NCI-H460 (cell line): ENCODE results near the gene EPSTI1. TPM values are rescaled to one million over a fixed set of nuclear protein-coding genes. Genes with fewer than 3 reads are reported as not detected.

Experiments used
- DNase-seq: peaks from one replicate; pipeline ENCODE4 v3.0.0-alpha.2; 2016; ENCODE audit warnings: low read depth; ENCODE audit errors: extremely low read depth
- total RNA-seq: library from RNA; depleted of rRNA; stranded (reverse); fragments of >200 nt; shearing (Covaris generic); gene quantifications from 2 replicates; pipeline ENCODE4 v1.2.3, GENCODE V29; 2014

The EPSTI1 gene
- total RNA-seq, 1 experiment from 2014 or later: 6.0 TPM

DNA sequence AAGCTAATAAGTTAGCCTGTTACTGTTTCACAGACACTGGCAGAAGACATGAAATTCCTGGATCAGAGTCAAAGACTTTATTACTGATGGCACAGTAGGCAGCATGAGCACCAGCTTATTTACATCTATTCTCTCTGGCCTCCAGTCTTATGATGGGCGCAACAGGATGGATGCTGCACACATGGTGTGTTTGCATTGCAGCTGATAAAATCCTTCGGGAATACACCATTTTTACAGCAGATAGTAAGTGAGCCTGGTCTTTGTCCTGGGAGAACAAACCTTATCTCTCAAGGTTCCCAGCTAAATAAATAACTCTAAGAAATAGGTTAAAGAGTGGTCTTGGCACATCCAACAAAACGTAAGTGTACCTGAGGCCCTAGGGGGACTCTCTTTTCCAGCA, 16.0 kb downstream of the EPSTI1 start:
- no peak for DNase-seq

DNA sequence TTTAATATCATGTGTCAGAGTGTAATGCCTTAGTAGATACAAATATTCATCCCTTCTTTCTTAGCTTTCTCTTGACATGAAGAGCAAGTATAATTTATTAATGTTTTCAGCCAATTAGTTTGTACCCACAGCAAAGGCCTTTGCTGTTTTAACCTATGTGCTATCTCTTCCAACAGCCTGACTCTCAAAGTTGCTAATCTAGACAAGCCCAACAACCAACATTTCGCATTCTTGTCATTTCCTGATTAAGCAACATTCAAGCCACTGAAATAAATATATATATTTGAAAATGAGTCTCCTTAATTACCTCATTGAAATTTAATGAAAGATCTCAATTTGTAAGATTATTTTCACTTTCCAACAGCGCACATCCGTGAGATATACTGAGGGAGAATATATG, 18.5 kb downstream of the EPSTI1 start:
- no peak for DNase-seq

DNA sequence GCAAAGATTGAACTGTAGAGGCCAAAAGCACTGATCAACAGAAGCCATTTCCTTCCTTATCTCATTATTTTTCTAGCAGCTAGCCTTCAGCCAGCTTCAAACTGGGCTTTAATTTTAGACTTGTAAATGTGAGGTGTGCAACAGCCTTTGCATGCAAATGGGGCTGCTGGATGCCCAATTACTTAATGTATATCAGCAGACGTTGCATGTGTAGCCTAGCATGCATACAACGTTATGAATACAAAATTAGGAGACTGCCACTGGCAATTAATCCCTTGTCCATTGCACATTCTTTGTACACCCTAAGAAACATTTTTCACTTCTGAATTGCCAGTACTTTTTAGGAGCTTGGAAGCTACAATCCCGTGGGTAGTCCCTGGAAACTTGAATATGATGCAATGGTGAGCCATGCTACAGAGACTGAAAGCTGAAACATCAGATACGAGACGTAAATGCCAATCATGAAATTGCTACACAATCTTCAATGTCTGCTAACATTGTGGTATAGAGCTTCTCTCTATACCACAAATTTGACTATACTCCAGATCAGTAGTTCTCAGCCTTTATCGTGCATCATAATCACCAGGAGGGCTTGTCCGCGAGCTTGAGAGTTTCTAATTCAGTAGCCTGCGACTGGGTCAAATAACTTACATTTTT, 20.2 kb downstream of the EPSTI1 start:
- DNase-seq: no peak

DNA sequence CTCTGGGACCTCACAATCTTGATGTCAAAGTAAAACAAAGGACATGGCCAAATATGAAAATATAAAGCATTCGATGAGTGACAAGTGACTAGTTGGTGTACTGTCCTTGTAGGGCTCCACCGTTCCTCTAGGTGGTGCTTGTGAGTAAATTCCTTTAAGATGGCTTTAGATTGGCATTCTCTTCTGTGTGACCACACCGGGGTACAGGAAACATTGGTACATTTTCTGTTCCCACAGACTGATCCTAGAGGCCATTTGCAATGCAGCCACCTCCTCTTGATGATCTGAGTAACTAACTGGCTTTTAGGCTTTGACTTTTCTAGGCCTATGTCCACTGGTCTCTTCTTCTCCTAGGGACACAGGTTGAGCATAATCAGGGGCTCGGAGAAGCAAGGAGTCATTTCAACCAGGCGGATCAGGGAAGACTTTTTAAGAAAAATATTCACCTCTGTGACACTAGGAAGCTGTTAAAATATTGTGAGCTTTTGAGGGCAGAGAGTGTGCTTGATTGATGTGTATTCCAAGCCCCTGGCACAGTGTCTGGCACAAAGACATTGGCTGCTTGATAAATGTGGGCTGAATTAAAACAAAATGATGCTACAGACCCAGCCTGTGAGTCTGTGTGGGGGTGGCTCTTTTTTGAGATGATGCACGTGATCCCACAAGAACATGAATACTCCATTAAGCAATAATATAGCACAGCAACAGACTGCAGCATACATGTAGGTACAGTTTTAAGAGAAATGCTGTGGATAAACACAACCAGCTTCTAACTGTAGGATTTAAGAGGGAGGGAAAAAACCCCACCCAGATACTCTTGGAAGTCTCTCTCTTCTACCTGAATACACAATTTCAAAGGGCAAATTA, 21.0 kb downstream of the EPSTI1 start:
- peak; percentile 40 for DNase-seq

DNA sequence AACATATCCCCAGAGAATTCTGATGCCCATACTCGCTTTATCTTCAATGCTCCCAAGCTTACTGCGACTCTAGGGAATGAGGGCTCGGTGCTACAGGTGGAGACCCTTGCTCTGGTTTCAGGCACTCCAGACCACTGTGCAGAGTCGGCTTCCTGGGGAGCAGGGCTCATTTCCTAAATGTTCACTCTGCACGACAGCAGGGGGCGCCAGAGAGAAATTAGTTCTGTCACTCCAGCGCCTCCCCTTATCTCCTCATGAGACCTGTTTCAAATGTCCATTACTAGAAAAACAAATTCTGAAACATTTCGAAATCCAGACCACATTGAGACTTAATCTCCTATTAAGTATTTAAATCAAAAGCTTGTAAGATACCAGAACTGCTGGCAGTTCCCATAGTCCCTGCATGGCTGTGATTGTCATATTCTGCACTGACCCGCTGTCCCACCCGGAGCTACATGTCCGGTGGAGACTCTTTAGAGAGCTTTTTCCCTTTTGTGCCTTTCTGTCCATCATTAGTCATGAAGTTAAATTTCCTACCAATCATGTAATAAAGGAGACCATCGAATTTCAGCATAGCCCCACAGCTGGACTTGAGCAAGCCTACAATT, 22.4 kb downstream of the EPSTI1 start:
- DNase-seq: peak; percentile 63

DNA sequence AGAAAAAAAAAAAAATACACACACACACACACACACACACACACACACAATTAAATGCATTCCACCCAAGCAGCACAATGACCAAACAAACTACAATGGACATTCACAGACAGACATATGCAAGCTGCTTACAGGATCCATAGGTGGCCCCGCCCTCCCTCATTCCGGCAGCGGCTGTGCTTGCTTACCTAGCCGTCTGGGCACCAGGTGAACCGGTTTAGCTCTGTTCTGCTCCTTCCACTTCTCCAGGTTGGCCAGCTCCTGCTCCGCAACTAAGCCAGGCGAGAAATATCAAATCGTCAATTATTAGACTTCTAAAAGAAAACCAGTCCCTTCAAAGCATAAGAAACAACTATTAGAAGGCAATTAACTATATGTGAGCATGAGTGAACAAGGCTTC, 23.1 kb downstream of the EPSTI1 start:
- DNase-seq: no peak

DNA sequence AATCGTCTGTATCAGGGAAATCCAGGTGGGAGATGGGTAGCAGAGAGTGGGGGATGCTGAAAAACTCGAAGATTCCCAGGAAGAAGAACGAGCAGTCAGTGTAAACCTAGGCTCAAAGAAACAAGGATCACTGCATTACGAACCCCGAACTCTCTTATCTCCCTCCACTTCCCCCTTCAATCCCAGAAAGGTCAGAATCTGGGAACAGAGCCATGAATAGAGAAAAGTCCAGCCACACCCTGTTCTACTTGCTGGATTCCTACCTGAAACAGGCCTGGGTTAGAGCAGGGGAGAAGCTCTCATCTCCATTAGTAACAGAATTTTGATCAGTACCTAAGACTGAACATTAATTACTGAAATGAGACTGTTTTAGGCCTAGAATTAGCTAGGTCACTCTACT, 24.4 kb downstream of the EPSTI1 start:
- DNase-seq: no peak

DNA sequence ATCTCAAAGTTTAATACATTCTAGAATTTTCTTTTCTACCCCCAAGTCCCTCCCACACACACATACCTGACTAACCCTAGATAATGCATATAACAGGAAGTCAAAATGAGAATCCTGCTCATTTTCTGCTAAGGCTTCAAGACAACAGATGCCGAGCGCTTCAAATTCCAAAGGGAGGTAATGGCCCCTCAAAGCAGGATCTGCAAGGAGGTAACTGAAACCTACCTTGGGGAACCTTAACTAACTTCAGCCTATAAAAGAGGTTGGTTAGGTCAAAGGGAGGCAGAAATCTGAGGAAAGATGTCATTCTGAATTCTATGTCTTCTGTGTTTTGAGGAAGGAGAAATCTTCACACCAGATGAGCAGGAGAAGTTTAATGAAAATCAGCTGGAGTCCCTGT, 26.8 kb downstream of the EPSTI1 start:
- no peak for DNase-seq

DNA sequence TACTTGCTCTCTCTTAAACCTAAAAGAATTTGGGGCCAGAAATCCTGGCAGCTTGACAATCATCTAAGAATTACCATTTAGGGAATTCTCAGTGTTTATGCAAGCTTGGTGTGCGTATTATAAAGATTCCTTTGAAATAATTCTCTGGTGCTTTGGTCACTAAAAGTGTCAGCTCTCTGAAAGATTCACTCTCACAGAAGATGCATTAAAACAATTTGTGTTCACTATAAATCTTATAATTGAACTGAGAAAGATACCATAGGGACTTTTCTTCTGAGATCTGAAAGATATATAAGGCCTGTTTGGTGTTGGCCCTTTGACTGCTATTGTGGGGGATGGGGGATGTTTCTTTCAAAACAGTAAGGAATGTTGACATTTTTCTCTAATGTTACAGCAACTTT, 27.3 kb downstream of the EPSTI1 start:
- no peak for DNase-seq

DNA sequence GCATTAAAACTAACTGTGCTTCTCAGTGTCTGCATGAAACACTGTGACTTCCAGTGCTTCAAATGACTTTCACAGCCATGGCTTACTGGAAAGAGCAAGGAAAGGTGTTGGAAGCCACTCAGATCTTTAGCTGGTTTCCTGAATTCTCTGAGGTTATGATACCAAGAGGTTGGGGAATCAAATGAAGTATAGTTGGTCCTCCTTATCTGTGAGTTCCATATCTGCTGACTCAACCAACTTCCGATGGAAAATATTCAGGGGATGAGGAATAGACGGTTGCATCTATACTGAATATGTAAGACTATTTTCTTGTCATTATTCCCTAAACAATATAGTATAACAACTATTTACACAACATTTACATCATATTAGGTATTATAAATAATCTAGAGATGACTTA, 32.4 kb downstream of the EPSTI1 start:
- no peak for DNase-seq

DNA sequence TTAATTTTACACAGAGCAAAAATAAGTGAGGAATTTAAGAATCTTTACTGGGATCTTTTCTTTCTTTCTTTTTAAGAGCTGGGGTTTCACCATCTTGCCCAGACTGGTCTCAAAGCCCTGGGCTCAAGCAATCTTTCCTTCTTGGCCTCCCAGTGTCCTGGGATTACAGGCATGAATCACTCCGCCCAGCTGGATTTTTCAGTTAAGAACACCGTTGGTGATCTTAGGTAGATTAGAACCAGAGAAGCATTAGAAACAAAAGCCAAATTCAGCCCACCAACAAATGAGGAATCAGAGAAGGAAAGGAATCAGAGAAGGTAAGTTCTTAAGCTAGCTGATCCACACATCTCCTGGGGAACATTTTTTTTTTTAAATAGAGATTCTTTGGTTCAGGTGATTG, 34.2 kb downstream of the EPSTI1 start:
- DNase-seq: no peak

DNA sequence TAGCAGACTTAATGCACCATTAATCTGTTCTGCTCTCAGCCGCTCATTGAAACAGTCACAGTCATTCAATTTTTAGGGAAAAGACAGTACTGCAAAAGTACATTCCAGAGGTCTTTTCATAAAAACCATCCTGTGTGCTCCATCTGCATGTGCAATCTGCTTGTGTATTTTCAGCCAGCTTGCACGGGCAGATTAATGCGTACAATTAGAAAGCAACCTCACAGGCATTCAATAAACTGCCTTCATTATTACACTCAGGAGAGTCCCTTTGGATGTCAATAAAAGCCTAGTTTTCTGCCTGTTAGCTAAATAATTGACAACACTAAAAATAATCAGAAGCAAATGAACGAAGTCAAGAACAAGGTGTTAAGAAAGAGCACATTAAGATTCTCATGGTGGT, 41.9 kb downstream of the EPSTI1 start:
- DNase-seq: no peak

DNA sequence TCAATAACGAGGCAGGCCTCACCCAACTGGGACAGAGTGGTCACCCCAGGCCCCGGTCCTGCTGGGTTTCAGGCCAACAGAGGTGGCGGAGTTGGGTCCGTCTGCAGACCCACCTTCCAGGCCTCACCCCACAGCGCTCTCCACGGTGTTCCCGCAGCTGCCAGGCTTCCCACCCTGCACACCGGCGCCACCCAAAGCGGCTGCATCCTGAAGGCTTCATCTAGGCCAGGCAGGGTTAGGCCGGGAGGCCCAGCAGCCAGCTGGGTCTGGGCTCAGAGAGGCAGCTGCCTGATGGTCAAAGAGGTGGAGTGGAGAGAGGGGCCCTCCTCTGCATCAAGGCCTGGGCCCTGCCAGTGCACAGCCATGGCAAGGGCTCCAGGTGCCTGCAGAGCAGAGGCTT, 44.1 kb downstream of the EPSTI1 start:
- no peak for DNase-seq

DNA sequence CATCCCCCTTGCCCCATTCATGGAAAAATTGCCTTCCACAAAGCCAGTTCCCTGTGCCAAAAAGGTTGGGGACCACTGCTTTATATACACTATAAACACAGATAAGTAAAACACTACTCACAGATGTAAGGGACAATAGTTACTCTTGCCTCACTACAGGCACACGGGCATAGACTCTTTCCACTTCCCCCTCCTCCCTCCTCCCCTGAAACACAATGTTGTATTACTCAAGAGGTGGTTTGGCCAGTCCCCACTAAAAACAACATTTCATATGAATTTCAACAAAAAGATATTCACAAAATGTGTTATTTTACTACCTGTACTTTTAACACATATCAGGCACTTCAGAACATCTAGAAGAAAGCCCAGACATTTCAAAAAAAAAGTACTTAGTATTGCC, 45.1 kb downstream of the EPSTI1 start:
- DNase-seq: no peak

DNA sequence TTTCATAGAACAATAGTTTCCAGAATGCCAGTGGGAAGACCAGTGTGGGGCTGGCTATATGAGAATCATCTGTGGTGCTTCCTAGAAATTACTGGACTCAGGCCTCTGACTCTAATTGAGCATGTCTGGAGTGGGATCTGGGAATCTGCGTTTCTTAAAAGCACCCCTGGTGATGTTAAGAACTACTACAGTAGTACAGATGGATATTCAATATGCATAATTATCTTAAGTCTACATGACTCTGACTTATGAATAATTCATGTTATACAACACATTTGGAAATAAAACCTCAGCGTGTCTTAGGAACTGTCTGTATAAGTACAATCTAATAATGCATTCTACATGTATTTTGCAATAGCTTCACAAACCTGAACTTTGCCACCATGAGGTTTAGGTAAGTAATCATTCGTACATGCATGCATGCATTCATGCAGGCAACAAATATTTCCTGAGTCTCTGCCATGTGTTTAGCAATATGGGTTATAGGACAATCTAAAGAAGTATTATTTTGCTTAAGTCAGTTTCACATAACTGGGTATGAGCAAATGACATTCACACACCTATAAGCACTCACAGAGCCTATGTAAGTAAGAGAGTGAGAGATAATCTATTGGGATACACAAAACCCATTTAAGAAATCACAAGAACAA, 62.0 kb downstream of the EPSTI1 start:
- DNase-seq: no peak

DNA sequence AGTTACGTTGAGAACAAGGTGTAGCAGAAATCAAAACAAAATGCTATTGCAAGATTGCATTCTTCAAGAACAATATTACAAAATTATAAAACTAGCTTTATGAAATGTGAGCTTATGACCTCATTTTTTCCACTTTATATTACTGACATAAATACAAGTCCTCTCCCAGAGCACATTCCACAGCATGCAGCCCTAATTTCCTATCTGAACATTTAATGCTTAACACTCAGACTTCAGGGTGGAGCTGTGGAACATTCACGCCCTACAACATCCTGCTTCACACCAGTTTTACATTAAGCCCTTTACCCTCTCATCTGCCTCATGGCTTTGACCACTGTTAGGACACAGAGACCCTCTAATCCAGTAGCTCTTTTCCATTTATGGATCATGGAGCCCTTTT, 65.5 kb downstream of the EPSTI1 start:
- no peak for DNase-seq

DNA sequence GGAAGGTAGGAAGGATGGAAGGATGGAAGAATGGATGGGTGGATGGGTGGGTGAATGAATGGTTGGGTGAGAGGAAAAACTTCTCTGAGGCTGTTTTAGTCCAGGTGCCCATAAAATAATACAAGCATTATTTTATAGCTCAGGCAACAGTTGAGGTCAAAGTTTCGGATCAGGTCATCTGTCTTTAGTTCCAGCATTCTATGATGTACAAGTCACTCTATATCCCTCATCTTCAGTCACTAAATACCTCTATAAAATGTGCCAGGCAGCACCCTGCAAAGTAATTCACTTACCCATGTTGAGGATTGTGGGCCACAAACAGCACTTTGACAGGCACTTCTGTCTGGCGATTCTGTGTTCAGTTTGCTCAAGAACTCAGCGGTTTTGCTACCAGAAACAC, 66.0 kb downstream of the EPSTI1 start:
- DNase-seq: no peak

DNA sequence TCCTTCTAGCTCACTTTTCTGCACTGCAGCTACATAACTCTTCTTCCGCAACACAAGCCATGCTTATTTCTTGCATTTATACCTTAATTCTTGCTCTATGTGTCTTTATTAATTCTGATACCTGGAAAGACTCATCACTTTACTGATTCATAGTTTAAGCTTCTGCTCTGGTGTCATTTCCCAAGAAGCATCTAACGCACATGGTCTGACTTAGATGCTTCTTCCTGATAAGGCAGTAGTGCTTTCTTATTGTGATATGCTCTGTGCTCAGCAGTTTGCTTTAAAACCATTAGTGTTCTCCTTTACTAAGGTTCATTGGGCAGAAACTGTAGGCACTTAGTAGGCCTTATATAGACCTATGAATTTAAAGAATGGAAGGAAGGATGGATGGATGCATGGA, 66.4 kb downstream of the EPSTI1 start:
- DNase-seq: no peak

DNA sequence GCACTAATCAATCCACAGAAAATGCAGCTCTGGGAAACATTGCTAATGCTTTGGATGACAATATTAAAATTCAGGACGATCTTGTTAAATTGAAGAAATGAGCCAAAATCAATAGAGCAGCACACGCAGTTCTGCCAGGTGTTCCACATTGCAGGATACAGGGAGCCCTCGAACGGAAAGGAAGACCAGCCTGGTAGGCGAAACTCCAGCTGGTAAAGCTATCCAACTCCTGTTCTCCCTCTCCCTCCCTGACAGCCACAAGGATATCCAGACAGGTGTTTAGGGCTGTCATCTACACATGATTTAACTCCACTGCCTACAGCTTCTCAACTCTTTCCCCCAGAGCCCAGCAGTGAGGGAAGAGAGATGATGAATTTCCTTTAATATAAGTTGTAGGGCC, 67.7 kb downstream of the EPSTI1 start:
- no peak for DNase-seq

DNA sequence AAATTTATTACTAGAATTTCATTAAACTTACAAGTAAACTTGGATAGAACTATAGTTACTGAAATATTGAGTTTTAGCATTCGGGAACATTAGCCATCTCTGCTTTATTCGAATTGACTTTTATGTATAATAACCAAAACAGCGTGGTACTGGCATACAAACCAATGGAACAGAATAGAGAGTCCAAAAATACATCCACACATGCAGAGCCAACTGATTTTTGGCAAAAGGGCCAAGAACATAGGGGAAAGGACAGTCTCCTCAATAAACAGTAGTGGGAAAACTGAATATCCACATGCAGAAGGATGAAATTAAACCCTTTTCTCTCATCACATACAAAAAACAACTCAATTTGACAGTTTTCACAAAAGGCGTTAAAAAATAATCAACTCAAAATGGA, 84.3 kb downstream of the EPSTI1 start:
- no peak for DNase-seq

DNA sequence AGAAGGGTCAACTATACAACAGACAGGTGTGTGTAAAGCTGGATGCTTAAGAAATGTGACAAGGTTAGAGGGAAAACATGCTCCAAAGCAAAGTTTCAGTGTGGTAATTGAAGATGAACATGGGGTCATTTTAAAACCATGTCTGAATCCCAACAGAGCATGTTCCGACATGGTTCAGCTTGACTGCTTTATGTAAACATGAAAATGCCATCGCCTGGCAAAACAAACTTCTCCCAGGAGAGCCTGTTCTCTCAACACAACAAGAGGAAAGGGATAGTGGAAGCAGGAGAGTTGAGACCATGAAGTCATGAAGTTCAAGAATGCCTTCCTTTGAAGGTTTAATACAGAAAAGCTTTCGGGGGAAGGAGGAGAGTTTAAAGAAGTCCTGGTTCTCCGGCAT, 85.8 kb downstream of the EPSTI1 start:
- DNase-seq: no peak

DNA sequence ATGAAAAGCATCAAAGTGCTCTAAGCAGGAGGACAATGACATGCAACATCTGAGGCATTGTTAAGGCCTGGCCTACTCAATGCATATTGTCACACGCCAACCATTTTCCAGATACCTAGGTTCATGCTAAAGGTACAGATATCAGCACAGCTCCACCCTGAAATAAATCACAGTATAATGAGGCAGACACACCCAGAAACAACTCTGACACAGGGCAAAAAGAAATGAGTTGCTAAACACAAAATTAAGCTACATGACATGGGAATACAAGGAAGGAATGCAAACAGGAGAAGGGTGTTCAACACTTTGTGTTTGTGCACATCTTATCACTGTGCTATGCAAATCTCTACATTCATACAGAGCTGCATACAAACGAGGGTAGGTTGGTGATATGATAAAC, 86.5 kb downstream of the EPSTI1 start:
- DNase-seq: no peak
